Fibroblast of the aortic adventitia (primary cell): ENCODE measurements around the gene MRPL45. TPM values are rescaled to one million over a fixed set of nuclear protein-coding genes. Genes with fewer than 3 reads are reported as not detected.
"Not testable (repeated sequence)": the region's sequence is repeated elsewhere in the genome, so short reads cannot be mapped to it uniquely, and the experiment has no call there.

Experiments
- DNase-seq: peaks from one replicate; pipeline ENCODE4 v3.0.0-alpha.2; 2010; ENCODE audit warnings: low read depth
- H3K4me3 ChIP-seq: 2 replicates; pipeline ENCODE4 v1.5.1; 2011; ENCODE audit warnings: low read depth, mild to moderate bottlenecking, control low read depth, low read length, moderate library complexity
- total RNA-seq: library from RNA; depleted of rRNA; stranded (reverse); fragments of >200 nt; gene quantifications from 2 replicates; pipeline ENCODE4 v1.2.3, GENCODE V29; 2012; ENCODE audit warnings: low replicate concordance
- TF ChIP-seq, protein P1 (sequence below): IDR thresholded peaks from 2 replicates; pipeline ENCODE4 v1.5.1; 2011; ENCODE audit warnings: mild to moderate bottlenecking, low read length, control low read depth, inconsistent platforms; ENCODE audit not compliant: insufficient read depth

Gene MRPL45
- total RNA-seq, result 34.1 and 42.2 TPM in 2 replicates

DNA sequence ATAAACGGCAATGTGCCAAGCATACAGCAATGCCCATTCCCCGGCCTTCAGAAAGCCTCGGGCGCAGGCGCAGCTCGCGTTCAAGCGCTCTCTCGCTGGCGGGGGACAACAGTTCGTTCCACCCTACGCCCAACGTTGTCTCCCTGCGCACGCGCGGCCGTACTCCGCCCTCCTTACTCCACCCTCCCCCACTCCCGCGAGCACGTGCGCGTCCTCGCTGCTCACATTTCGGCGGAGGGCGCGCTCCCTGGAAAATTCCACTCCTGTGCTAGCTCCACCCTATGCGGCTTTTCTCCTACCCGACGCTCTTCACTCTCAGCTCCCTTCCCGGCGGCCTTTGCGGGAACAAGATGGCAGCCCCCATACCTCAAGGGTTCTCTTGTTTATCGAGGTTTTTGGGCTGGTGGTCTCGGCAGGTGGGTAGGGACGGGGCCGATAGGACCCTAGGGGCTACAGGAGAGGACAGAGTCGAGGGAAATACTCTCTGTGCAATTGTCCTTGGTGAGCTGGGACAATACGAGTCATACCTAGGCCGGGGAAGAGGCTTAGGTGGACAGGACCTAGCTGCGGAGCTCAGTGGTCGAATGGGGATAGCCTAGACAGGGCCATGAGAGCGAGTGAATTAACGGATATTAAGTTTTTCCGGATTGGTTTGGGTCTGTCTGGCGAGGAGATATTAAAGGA lies at the start of gene MRPL45:
Gene MRPL45 (plus strand): TSS at position 335 of the 684 bp plus-strand sequence. CDS start 16 bp downstream, at position 351.
- peak; percentile 96 for DNase-seq
- H3K4me3 ChIP-seq, result peak within 1 kb of the TSS; percentile 68

DNA sequence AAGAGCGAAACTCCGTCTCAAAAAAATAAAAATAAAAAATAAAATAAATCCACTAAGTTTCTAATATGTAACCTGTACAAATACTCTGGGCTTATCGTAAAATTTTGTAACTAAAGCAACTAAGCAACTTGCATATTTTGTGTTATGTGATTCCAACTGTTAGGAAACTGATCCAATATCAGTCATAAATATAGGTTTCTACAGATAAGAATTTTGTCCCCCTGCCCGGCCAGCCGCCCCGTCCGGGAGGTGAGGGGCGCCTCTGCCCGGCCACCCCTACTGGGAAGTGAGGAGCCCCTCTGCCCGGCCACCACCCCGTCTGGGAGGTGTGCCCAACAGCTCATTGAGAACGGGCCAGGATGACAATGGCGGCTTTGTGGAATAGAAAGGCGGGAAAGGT lies 43.8 kb upstream of the MRPL45 start:
- DNase-seq, result not testable (repeated sequence)

DNA sequence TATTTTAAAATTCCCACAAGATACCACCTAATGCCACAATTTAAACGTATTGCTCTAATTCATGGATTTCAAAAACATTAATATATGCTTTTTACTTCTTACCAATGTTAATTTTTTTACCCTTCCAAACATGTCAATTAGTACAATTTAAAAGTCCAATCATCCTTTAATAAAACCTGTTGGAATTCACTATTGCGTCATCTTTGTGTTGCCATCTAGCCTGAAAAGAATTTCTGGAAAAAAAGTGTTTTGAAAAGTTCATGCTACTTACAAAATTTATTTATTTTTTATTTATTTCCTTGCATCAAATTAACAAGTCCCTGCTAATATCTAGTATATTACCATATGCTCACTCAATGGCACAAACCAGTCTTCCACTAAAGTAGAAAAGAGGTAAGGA lies 42.6 kb upstream of the MRPL45 start:
- H3K4me3 ChIP-seq, result peak overlapping the region; percentile 17
- peak; percentile 10 for DNase-seq

More for the DNA sequence above, 43.8 kb upstream of the MRPL45 start:
- H3K4me3 ChIP-seq, result not testable (repeated sequence)

DNA sequence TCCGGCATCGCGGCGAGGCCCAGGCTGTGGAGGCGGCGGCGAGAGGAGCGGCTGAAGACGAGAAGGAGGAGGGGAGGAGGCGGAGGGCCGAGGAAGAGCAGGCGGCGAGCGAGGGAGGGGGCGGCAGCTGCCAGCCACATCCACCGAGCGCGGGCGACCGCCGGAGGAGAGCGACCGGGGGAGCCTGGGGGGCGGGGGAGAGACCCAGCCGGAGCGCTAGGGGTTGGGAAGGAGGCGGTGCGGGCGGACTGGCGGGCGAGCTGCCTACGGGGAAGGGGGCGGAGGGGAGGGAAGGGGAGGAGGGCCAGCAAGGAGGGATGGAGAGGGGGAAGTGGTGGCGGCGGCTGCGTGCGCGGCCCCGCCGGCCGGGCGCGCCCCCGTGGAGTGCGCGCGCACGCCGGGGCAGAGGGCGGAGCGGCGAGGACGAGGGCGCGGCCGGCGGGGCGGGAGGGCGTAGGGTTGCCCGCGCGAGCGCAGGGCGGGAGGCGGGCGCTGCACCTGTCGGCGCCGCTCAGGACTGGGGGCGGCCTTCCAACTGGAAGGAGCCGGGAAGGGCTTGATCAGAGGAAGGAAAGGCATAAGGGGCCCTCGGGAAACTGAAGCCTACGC lies 39.9 kb upstream of the MRPL45 start:
- peak overlapping the region; percentile 46 for H3K4me3 ChIP-seq
- DNase-seq, result peak; percentile 64

DNA sequence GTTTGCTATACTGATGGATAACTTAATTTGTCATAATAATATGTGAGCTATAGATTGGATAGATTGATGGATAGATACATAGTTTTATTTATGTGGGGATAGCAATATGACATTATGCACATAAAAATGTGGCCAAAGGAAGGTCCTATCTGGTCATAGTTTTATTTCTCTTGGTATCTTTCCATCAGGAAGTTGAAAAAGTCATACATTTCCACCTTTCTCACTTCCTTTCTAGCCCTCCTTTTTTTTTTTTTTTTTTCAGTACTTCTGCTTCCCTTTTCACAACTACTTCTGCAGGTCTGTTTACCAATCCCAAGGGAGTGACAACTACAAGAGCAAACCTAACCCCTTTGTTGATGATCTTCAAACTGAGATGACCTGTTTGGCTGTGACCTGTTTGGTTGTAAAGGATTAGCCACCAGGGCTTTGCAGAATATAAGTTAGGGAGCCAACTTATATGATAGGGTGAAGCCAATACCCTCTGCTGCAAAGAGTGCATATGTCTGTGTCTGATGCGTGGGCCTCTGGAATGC lies 30.9 kb upstream of the MRPL45 start:
- not testable (repeated sequence) for DNase-seq, H3K4me3 ChIP-seq

DNA sequence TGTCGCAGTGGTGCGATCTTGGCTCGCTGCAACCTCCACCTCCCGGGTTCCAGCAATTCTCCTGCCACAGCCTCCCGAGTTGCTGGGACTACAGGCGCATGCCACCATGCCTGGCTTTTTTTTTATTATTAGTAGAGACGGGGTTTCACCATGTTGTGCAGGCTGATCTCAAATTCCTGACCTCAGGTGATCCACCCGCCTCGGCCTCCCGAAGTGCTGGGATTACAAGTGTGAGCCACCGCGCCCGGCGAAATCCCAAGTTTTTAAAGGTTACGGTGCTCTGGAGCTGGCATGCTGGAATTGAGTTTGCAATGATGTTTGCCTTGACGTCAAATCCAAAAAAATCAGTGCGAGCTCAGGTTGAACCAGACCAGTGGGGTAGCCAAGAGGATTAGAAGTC lies 30.4 kb upstream of the MRPL45 start:
- DNase-seq, H3K4me3 ChIP-seq: not testable (repeated sequence)

DNA sequence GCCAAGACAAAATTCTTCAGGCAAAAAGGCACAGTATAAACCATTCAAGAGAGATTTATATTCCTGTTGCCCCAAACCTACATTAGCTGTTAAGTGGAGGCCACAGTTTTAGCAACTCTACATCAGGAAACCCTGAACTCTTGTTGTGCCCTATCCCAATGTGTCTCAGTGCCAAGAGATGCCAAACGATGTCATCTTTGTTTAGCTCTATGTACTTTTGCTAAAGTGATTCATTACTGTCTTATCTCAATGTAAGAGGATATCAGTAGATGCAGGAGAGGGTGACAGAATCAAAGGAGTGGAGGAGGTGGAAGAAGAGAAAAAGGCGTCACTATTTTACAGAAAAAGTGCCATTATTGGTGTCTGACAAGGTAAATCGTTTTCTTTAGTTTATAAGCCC lies 28.8 kb upstream of the MRPL45 start:
- DNase-seq, H3K4me3 ChIP-seq: not testable (repeated sequence)

DNA sequence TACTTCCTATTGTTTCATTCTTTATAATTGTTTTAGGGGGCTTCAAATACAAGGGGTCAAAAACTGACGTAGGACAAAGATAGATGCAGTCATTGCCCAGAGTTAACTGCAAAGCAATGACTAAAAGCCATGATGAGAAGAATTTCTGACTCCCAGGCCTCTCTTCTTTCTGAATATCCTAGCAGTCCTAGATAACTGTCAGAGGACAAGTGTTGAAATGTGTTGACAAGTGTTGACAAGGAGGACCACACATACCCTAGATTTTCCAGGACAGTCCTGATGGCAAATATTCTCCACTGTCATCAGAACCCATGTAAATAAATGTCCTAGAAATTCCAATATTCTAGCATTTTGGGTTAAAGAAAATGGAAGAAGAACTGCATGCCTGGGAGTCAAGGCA lies 27.9 kb upstream of the MRPL45 start:
- H3K4me3 ChIP-seq, DNase-seq: not testable (repeated sequence)

DNA sequence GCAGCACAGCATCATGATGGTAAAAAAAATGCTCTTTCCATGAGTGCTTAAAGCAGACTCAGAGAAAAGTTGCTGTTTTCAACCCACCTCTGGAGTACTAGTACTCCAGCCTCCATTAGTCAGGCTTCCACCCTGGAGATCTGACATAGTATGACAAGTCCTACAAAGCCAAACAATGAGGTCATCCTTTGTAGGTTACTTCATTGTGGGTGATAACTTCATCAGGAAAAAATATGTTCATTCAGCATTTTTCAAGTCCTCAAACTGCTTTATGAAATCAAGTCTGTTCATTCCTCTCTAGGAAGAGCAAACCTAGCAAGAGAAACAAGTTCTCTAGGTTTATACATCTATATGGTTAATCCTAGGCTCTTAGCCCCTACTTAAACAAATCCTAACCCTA lies 27.4 kb upstream of the MRPL45 start:
- not testable (repeated sequence) for H3K4me3 ChIP-seq
- peak; percentile 4 for DNase-seq

DNA sequence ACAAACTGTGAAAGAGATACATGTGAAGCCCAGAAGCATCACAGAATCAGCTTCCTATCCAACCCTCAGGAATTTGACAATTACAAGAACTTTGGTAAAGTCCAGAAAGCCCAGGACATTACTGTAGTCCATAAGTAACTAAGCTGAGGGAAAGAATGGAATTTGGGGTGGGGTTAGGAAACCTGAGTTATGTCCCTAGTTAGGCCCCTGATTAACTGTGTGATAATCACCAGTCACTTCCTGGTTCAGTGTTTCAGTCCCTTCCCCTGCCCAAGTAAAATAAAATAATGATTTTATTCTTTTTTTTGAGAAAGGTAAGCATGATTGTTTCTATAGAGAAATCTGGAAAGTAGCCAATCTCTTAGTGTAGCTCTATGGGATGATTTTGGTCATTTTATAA lies 11.0 kb upstream of the MRPL45 start:
- DNase-seq, result peak; percentile 22
- not testable (repeated sequence) for H3K4me3 ChIP-seq

DNA sequence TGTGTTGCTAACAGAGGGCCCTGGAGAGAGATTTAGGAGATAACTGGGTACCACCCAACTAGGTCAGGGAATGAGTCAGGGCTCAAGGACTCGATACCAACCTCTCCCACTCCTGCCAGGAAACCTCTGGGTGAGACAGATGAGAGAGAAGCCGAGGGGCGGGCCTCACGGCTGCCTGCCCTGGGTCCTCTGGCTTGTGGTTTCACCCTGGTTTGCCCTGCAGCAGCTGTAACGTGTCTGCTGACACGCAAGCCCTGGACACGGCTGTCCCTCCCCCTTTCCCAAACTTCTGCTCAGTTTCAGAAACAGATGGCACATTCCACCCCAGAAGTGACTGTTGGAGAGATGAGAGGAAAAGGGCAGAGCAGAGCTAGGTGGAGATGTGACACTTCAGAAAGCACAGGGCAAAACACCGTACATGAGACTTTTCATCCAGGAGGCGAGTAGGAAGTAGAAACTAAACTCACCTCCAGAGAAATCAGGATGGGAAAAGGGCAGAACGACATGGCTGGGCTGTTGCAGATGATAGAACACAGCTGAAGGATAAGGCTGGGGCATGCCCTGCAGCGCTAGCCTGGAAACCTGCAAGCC lies 10.4 kb upstream of the MRPL45 start:
- DNase-seq, result peak; percentile 75
- not testable (repeated sequence) for H3K4me3 ChIP-seq

DNA sequence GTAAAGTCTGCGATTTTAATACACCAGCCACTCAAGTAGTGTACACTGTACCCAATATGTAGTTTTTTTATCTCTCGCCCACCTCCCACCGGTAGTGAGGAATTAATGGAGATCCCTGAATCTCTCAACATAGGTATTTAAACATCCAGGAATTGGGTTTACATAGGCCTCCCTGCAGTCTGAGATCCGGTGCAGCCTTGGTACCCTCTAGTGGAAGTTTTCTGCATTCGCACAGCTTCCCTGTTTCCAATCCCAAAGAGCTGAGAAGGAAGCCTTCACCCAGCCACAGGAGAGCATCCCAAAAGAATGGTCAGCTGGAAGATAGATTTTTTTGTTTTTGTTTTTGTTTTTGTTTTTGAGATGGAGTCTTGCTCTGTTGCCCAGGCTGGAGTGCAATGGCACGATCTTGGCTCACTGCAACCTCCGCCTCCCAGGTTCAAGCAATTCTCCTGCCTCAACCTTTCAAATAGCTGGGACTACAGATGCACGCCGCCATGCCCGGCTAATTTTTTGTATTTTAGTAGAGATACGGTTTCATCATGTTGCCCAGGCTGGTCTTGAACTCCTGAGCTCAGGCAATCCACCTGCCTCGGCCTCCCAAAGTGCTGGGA lies 8.6 kb upstream of the MRPL45 start:
- peak; percentile 51 for DNase-seq
- not testable (repeated sequence) for H3K4me3 ChIP-seq
- TF ChIP-seq, protein P1, sequence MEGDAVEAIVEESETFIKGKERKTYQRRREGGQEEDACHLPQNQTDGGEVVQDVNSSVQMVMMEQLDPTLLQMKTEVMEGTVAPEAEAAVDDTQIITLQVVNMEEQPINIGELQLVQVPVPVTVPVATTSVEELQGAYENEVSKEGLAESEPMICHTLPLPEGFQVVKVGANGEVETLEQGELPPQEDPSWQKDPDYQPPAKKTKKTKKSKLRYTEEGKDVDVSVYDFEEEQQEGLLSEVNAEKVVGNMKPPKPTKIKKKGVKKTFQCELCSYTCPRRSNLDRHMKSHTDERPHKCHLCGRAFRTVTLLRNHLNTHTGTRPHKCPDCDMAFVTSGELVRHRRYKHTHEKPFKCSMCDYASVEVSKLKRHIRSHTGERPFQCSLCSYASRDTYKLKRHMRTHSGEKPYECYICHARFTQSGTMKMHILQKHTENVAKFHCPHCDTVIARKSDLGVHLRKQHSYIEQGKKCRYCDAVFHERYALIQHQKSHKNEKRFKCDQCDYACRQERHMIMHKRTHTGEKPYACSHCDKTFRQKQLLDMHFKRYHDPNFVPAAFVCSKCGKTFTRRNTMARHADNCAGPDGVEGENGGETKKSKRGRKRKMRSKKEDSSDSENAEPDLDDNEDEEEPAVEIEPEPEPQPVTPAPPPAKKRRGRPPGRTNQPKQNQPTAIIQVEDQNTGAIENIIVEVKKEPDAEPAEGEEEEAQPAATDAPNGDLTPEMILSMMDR, result peak; percentile 46

DNA sequence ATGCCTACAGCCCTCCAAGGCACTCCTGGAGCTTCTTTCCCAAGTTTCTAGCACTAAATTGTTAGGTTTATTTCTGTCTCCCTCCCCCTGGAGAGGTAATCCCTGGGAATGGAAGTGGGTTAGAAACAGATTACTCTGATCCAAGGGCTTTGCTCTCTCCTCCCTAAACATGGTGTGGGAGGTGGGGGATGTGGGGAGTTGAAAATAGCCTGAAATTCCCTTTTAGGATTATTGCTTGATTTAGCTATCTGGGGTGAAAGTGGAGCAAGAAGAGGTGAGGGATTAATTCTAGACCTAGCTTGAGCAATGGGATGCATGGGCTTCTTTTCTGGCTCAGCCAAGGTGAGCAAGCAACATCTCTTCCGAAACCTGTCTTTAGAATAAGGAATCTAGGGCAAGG lies 7.2 kb upstream of the MRPL45 start:
- not testable (repeated sequence) for H3K4me3 ChIP-seq, DNase-seq

DNA sequence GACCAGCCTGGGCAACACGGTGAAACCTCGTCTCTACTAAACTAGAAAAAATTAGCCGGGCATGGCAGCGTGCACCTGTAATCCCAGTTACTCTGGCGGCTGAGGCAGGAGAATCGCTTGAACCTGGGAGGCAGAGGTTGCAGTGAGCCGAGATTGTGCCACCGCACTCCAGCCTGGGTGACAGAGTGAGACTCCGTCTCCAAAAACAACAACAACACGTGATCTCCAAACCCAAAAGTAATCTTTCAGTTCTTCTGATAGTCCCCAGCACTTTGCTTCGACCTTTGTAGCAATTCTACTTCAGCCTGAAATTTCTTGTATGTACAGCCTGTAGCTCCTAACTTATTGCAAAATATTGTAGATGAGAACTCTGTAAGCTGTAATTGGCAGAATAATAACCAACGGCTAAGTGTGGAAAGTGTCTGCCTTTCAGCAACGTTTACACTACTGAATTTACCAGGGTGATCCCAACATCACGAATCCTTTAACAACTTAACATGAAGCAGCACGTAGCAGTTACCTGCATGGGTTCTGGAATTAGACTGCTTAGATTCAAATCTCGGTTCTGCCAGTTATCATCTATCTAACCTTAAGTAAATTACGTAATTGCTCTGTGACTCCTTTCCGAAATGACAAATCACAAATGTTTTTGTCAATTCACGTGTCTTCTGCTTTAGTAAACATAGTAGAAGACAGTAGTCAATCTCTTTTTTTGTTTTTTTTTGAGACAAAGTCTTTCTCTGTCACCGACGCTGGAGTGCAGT lies 1.2 kb upstream of the MRPL45 start:
- H3K4me3 ChIP-seq, result not testable (repeated sequence)
- peak; percentile 4 for DNase-seq
